Skeletal muscle satellite cell (primary cell): ENCODE data around the gene ATXN1.

ENCODE experiments used
- H3K27me3 ChIP-seq: 2 replicates; pipeline ENCODE4 v1.7.0; 2013; ENCODE audit warnings: low read length; ENCODE audit not compliant: control insufficient read depth, insufficient read depth
- H3K36me3 ChIP-seq: 2 replicates; pipeline ENCODE4 v1.7.0; 2013; ENCODE audit warnings: mild to moderate bottlenecking, control low read depth, low read length; ENCODE audit not compliant: insufficient read depth
- H3K4me1 ChIP-seq: 2 replicates; pipeline ENCODE4 v1.7.0; 2013; ENCODE audit warnings: low read length; ENCODE audit not compliant: control insufficient read depth, insufficient read depth
- H3K4me2 ChIP-seq: 2 replicates; pipeline ENCODE4 v1.7.0; 2013; ENCODE audit warnings: mild to moderate bottlenecking, low read length
- H3K4me3 ChIP-seq: 2 replicates; pipeline ENCODE4 v1.7.0; 2013; ENCODE audit warnings: low read length
- H3K9ac ChIP-seq: 2 replicates; pipeline ENCODE4 v1.7.0; 2013; ENCODE audit warnings: mild to moderate bottlenecking, low read depth, low read length, moderate library complexity
- H3K9me3 ChIP-seq: replicated peaks from 2 replicates; pipeline ENCODE4 v1.7.0; 2013; ENCODE audit warnings: mild to moderate bottlenecking, control low read depth, low read length

The ATXN1 gene

GRCh38 chr6:16658348-16659034 is 102.8 kb downstream of the ATXN1 start:
- H3K4me1 ChIP-seq: no peaks in the 10 kb centered on the region
- H3K9ac ChIP-seq: no peak overlapping the region
- no peaks in the 10 kb centered on the region for H3K36me3 ChIP-seq
- no peak overlapping the region for H3K4me2 ChIP-seq
- H3K9me3 ChIP-seq: peaks cover 5% of the 10 kb centered on the region
- H3K27me3 ChIP-seq: no peaks in the 10 kb centered on the region
- no peak overlapping the region for H3K4me3 ChIP-seq

GRCh38 chr6:16657768-16658167 is 103.5 kb downstream of the ATXN1 start:
- H3K9me3 ChIP-seq: peaks cover 5% of the 10 kb centered on the region
- no peaks in the 10 kb centered on the region for H3K4me1 ChIP-seq
- no peaks in the 10 kb centered on the region for H3K36me3 ChIP-seq
- no peak overlapping the region for H3K4me3 ChIP-seq
- H3K4me2 ChIP-seq: no peak overlapping the region
- H3K9ac ChIP-seq: no peak overlapping the region
- no peaks in the 10 kb centered on the region for H3K27me3 ChIP-seq

DNA sequence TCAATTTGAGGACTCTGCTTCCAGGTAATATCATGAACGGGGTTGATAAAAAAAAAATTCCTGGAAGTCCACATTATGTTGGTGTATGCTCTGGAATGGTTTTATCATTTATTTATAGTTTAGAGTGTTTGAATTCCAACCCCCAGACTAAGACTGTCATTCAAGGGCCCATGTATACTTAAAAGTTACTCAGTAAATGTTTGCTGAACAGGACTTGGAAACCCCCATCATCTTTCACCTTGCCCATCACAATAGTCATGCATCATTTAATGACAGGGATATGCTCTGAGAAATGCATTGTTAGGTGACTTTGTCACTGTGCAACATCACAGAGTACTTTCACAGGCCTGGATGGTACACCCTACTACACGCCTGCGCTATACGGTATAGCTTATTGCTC is 104.8 kb downstream of the ATXN1 start:
- no peak overlapping the region for H3K9ac ChIP-seq
- H3K36me3 ChIP-seq: peaks cover 4% of the 10 kb centered on the region
- no peaks in the 10 kb centered on the region for H3K27me3 ChIP-seq
- peaks cover 2% of the 10 kb centered on the region for H3K9me3 ChIP-seq
- H3K4me3 ChIP-seq: no peak overlapping the region
- no peak overlapping the region for H3K4me2 ChIP-seq
- no peaks in the 10 kb centered on the region for H3K4me1 ChIP-seq

GRCh38 chr6:16654701-16655100 is 106.6 kb downstream of the ATXN1 start:
- Histone ChIP-seq H3K9me3 (no peaks in the 10 kb centered on the region), H3K27me3 (no peaks in the 10 kb centered on the region), H3K4me3 (no peak overlapping the region), H3K4me1 (peaks cover 2% of the 10 kb centered on the region), H3K9ac (no peak overlapping the region), H3K4me2 (no peak overlapping the region), H3K36me3 (peaks cover 5% of the 10 kb centered on the region)

DNA sequence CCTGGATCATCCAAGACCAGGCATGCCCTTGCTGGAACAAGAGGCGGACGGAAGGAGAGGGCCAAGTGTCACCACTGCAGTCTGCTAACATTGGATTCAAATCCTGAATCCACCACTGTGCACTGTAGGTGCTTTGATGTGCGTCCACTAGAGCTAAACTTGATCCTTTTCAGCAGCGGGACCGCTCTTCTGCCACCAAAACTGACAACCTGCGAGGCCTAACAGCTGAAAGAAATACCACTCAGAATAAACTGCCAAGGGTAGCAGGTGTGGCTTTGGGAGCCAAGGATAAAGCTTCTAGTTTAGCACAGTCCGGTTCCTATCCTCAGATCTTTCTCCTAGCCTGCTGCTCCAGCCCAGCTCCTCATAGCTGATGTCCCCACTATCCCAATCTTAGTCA is 108.0 kb downstream of the ATXN1 start:
- H3K9me3 ChIP-seq: no peaks in the 10 kb centered on the region
- H3K27me3 ChIP-seq: no peaks in the 10 kb centered on the region

DNA sequence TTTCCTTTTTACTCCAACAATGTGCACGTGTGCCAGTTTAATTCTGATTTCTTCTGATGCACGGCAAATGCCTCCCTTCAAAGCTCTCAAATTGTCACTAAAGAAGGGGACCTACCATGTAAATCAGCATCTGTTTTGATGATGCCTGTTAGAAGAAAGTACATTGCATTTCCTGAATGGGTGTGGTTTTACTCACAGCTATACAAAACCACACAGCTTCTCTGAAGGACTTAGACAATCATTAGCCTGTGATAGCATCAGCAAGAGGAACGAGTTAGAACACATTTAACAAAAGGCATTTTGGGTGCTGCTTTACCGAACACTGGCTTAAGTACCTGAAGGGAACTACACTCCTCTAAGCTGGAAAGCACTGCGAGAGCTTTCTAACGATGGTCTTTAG is 109.4 kb downstream of the ATXN1 start:
- Histone ChIP-seq H3K9me3 (no peaks in the 10 kb centered on the region), H3K9ac (no peak overlapping the region), H3K36me3 (peaks cover 5% of the 10 kb centered on the region), H3K4me1 (peaks cover 10% of the 10 kb centered on the region), H3K27me3 (no peaks in the 10 kb centered on the region), H3K4me3 (no peak overlapping the region), H3K4me2 (no peak overlapping the region)

More for the DNA sequence above, 108.0 kb downstream of the ATXN1 start:
- Histone ChIP-seq H3K4me3 (no peak overlapping the region), H3K36me3 (peaks cover 5% of the 10 kb centered on the region), H3K4me1 (peaks cover 10% of the 10 kb centered on the region), H3K4me2 (no peak overlapping the region), H3K9ac (no peak overlapping the region)

DNA sequence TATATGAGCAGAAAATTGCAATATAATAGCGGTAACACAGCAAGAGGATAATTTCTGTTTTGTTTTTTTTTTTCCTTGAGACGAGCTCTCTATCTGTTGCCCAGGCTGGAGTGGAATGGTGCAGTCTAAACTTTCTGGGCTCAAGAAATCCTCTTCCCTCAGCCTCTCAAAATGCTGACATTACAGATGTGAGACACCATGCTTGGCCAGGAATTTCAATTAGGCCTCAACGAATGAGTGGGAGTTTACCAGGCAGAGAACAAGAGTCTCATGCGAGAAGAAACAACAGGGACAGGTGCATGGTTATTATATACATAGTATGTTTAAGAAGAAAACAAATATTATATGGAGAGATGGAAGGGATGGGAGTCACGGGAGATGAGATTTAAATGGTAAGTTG is 111.4 kb downstream of the ATXN1 start:
- Histone ChIP-seq H3K27me3 (no peaks in the 10 kb centered on the region), H3K4me1 (peaks cover 10% of the 10 kb centered on the region), H3K36me3 (peaks cover 8% of the 10 kb centered on the region), H3K9me3 (no peaks in the 10 kb centered on the region), H3K9ac (no peak overlapping the region), H3K4me2 (no peak overlapping the region), H3K4me3 (no peak overlapping the region)

DNA sequence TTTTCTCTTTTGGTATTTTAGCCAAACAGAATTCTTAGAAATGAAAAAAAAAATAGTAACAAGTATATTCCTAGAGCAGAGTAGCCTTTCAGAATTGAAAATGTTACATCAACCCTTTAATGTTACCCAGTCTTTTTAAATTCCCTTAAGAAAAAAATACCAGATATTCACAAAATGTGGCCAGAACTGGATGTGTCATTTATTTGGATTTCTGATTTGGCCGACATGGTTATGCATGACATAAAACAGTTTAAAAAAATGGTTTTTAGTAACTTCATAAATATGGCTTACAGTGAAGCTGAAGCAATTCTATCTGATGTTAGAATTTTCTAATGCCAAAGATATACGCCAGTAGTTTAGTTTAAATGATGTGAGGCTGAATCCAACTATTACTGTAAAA is 112.0 kb downstream of the ATXN1 start:
- Histone ChIP-seq H3K4me2 (no peak overlapping the region), H3K4me1 (peaks cover 10% of the 10 kb centered on the region), H3K4me3 (no peak overlapping the region), H3K9ac (no peak overlapping the region), H3K27me3 (no peaks in the 10 kb centered on the region), H3K9me3 (no peaks in the 10 kb centered on the region), H3K36me3 (peaks cover 11% of the 10 kb centered on the region)

- no peaks in the 10 kb centered on the region for H3K27me3 ChIP-seq
- peaks cover 11% of the 10 kb centered on the region for H3K36me3 ChIP-seq
- peaks cover 10% of the 10 kb centered on the region for H3K4me1 ChIP-seq
- H3K4me2 ChIP-seq: no peak overlapping the region
- no peak overlapping the region for H3K4me3 ChIP-seq
- no peak overlapping the region for H3K9ac ChIP-seq
- no peaks in the 10 kb centered on the region for H3K9me3 ChIP-seq
Observed at GRCh38 chr6:16648003-16648402, 113.3 kb downstream of the ATXN1 start.

DNA sequence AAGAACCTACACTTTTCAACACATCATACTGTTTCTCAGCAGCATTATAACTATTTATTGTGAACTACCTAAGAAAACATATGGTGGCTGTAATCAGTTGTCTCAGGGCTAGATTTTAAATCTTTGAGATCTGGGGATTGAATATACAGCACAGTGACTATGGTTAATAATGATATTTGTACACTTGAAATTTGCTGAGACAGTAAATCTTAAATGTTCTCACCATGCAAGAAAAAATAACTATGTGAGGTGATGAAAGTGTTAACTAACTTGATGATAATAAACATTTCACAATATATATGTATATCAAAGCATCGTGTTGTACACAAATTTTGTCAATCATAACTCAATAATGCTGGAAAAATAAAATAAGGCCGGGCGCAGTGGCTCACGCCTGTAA is 113.8 kb downstream of the ATXN1 start:
- H3K4me1 ChIP-seq: peaks cover 10% of the 10 kb centered on the region

DNA sequence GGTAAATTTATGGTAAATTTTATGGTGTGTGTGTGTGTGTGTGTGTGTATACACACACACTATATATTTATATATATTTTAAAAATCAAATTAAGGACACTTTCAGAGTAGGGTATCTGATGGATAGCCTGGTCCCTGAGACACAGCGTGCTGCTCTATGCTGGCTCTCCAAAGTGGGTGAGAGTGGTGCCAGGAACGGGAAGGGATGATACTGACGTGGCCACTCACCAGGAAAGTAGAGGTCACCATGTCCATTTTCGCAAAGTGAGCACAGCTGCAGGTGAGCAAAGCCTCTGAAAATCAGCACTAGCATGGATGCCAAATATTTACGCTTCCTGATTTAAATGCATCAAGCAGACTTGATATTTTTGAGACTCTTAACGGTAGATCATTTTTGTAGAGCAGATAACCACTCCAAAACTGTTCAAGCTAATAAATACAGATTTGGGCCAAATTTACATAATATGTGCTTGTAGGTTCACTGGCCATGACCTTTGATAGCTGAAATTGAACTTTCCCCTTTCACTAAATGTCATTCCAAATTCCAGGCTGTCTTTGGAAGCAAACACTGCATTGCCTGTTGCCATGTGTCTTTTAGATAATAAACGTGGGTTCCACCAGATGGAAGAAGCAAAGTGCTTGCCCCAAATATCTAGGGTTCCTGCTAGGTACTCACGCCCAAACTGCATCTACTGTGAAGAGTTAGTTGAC is 116.6 kb downstream of the ATXN1 start:
- Histone ChIP-seq H3K4me1 (peaks cover 13% of the 10 kb centered on the region), H3K36me3 (peaks cover 8% of the 10 kb centered on the region), H3K9ac (no peak overlapping the region), H3K4me2 (no peak overlapping the region), H3K4me3 (no peak overlapping the region), H3K27me3 (no peaks in the 10 kb centered on the region), H3K9me3 (no peaks in the 10 kb centered on the region)

More for the DNA sequence above, 113.8 kb downstream of the ATXN1 start:
- no peaks in the 10 kb centered on the region for H3K9me3 ChIP-seq
- H3K4me2 ChIP-seq: no peak overlapping the region
- H3K9ac ChIP-seq: no peak overlapping the region
- no peak overlapping the region for H3K4me3 ChIP-seq
- H3K36me3 ChIP-seq: peaks cover 11% of the 10 kb centered on the region
- H3K27me3 ChIP-seq: no peaks in the 10 kb centered on the region
